Mucosa of descending colon (tissue), 3 donors: ENCODE data around the gene GTPBP6. TPM values are rescaled to one million over a fixed set of nuclear protein-coding genes. Genes with fewer than 3 reads are reported as not detected.

Experiments
- ATAC-seq: fragments of 200-7000 bp; cut with Tn5 transposase; one replicate; pipeline ENCODE4 v1.9.1; 2020; ENCODE audit warnings: mild to moderate bottlenecking, moderate library complexity
- DNase-seq, 3 donors: peaks; one replicate each; pipeline ENCODE4 v3.0.0-alpha.2; 2020
- H3K36me3 ChIP-seq: fragments of 200-600 bp; one replicate; pipeline ENCODE4 v1.8.0; 2021; ENCODE audit warnings: low read depth, mild to moderate bottlenecking
- H3K4me1 ChIP-seq: fragments of 200-600 bp; one replicate; pipeline ENCODE4 v1.8.0; 2021; ENCODE audit warnings: low read depth, mild to moderate bottlenecking
- H3K4me3 ChIP-seq: fragments of 200-600 bp; one replicate; pipeline ENCODE4 v1.8.0; 2021; ENCODE audit warnings: mild to moderate bottlenecking
- H3K9me3 ChIP-seq: fragments of 200-600 bp; one replicate; pipeline ENCODE4 v1.8.0; 2021; ENCODE audit warnings: mild to moderate bottlenecking
- CTCF ChIP-seq: fragments of 200-600 bp; IDR thresholded peaks from one replicate; pipeline ENCODE4 v1.8.0; 2022; ENCODE audit warnings: antibody characterized with exemption, mild to moderate bottlenecking
- intact Hi-C, 2 donors: fragments of 100-400 bp; cut with DNase I in 1 of 2; cut with micrococcal nuclease in 1 of 2; formaldehyde crosslinking; loops; one replicate each; pipeline versions ENCODE4 v1.11.0 to v1.11.1; 2022; cut with DNase I, micrococcal nuclease
- total RNA-seq, 3 donors: library from RNA; stranded (reverse); fragmentation: NEBNext Ultra II Directional in 2 of 3; extraction: Animal tissue kit (Norgen Biotek cat#: 25700) in 2 of 3; gene quantifications; one replicate each; pipeline versions ENCODE4 v1.2.1 to v1.2.4, GENCODE V29; 2021 to 2023
- donor health status: DM: no; HTN: no; CAD: no; lungs with moderate emphysema.
- donor health status: DM: no; HTN: no; CAD: no.
- donor health status: DM: no; HTN: yes; CAD: no.

Gene GTPBP6
- total RNA-seq, 3 donors from 2014 or later, result 49.8 to 55.8 (median 54.1) TPM

DNA sequence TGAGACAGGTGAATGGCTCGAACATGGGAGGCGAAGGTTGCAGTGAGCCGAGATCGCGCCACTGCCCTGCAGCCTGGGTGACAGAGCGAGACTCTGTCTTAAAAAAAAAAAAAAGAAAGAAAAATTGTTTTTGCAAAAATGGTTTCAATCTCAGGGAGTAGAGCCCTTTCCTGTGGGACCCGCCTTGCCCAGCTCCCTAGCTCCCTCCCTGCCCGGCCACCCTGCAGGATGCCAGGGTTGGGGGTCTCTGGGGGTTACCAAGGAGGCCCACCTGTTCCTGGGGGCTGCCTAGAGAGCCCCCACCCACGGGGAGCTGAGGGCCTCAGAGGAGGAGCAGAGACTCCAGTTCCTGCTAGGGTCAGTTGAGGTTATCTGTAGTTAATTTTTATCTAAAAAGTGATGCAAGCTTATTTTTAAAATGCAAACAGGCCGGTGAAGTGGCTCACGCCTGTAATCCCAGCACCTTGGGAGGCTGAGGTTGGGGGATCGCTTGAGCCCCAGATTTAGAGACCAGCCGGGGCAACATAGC is 56.2 kb downstream of the GTPBP6 start:
- peak in 2 of 3 donors; percentile 29 to 46 for DNase-seq
- ATAC-seq, result peak; percentile 59
- intact Hi-C loops, result no loop called here
- TF ChIP-seq CTCF, result no peak
- H3K9me3 ChIP-seq, result no peaks in the 10 kb centered on the region
- no peak overlapping the region for H3K4me3 ChIP-seq
- H3K4me1 ChIP-seq, result peaks cover 8% of the 10 kb centered on the region
- H3K36me3 ChIP-seq, result no peaks in the 10 kb centered on the region

DNA sequence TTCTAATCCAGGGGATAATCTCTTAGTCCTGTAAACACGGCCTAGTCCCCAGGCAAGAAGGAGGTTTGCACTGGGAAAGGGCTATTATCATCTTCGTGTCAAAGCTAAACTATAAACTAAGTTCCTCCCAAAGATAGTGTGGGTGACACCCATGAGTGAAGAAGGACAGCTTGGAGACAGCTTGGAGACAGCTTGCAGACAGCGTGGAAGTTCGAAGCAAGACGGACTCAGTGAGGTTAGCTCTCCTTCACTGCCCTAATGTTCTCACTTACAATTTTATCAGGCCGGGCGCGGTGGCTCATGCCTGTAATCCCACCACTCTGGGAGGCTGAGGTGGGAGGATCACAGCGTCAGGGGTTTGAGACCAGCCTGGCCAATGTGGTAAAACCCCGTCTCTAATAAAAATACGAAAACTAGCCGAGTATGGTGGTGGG is 56.7 kb downstream of the GTPBP6 start:
- DNase-seq (peak in 2 of 3 donors; percentile 9 to 31), ATAC-seq (peak; percentile 12)

DNA sequence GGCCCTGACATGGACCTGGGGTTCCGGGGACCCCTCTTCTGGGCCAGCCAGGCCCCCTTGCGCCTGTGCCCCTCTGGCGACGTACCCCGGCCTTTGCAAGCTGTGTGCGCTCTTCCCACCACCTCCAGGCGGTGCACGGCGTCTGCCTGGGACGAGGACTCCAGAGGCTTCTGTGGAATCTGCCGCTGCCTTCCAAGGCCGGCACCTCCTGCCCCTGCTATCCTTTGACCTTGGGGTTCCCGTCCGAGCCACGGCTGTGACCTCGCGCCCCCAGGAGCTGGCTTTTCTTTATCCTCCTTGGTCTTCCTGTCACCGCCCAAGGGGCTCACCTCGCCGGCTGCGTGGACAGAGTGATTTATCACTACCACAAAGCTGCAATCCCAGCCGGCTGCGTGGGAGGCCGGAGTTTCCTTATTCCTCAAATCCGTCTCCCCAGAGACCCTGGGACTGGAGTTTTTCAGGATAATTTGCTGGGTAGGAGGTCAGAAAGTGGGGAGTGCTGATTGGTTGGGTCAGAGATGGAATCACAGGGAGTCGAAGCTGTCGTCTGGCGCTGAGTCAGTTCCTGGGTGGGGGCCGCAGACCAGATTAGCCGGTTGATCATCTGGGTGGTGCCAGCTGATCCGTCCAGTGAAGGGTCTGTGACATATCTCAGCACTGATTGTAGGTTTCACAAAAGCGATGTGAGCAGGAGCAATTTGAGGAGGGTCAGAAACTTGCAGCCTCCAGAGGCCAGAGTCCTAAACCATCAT is 57.3 kb downstream of the GTPBP6 start:
- peak in 2 of 3 donors; percentile 16 to 46 for DNase-seq
- peaks cover 8% of the 10 kb centered on the region for H3K4me1 ChIP-seq
- intact Hi-C loops, result no loop called here
- TF ChIP-seq CTCF, result no peak
- no peak overlapping the region for H3K4me3 ChIP-seq
- no peaks in the 10 kb centered on the region for H3K36me3 ChIP-seq
- no peaks in the 10 kb centered on the region for H3K9me3 ChIP-seq
- peak; percentile 12 for ATAC-seq

More for the DNA sequence above, 56.7 kb downstream of the GTPBP6 start:
- H3K9me3 ChIP-seq, result no peaks in the 10 kb centered on the region
- H3K36me3 ChIP-seq, result no peaks in the 10 kb centered on the region
- peaks cover 8% of the 10 kb centered on the region for H3K4me1 ChIP-seq
- H3K4me3 ChIP-seq, result no peak overlapping the region
- no peak for TF ChIP-seq CTCF
- intact Hi-C loops, result no loop called here

GRCh38 chrX:259692-260355 is 58.8 kb downstream of the GTPBP6 start:
- intact Hi-C loops, result no loop called here
- Histone ChIP-seq H3K4me1 (peaks cover 8% of the 10 kb centered on the region), H3K4me3 (no peak overlapping the region), H3K9me3 (no peaks in the 10 kb centered on the region), H3K36me3 (no peaks in the 10 kb centered on the region)
- peak; percentile 56 for ATAC-seq
- TF ChIP-seq CTCF, result no peak
- DNase-seq, result peak in 2 of 3 donors; percentile 19 to 54

GRCh38 chrX:258291-259040 is 60.1 kb downstream of the GTPBP6 start:
- ATAC-seq, result no peak
- DNase-seq, result peak in 1 of 3 donors; percentile 34
- no peak for TF ChIP-seq CTCF
- Histone ChIP-seq H3K4me1 (peaks cover 8% of the 10 kb centered on the region), H3K4me3 (no peak overlapping the region), H3K36me3 (no peaks in the 10 kb centered on the region), H3K9me3 (no peaks in the 10 kb centered on the region)
- intact Hi-C loops, result no loop called here
